NCI-H748 (cell line): ENCODE results near the gene LSM3.

ENCODE experiments used
- DNase-seq: peaks from one replicate; lab custom pipeline; 2025; ENCODE audit not compliant: unreplicated experiment; lab: John Stamatoyannopoulos, UW

The LSM3 gene

DNA sequence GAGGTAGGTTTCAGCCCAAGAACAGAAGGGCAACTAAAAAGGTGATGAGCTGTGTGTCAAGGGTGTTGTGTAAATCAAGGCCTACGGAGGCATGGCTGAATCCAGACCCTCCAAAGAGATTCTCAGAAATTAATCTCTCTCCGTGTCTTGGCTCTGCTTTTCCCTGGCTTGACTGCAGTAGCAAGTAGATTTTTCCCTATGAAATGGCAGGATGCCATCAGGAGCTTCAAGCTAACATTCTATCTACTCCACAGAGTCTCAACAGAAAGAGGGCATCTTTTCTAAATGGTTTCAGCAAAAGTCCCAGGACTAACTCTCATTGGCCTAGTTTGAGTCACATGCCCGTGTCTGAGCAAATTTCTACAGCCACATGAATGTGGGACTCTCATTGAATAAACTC lies 58.3 kb downstream of the LSM3 start:
- DNase-seq: no peak

GRCh38 chr3:14237457-14237856 lies 58.8 kb downstream of the LSM3 start:
- no peak for DNase-seq

DNA sequence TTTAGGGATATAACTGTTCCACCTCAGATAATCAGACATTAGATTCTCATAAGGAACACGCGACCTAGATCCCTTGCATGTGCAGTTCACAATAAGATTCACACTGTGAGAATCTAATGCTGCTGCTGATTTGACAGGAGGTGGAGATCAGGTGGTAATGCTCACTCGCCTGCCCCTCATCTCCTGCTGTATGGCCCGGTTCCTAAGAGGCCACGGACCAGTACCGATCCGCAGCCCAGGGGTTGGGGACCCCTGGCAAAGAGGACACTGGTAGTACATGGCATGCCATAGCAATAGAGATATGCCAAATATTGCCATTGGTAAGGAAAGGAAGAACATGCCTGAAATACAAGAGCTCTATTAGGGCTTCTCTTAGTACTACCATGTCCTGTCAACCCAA lies 59.7 kb downstream of the LSM3 start:
- DNase-seq: no peak

- DNase-seq: no peak
Observed at GRCh38 chr3:14238930-14239329, 60.3 kb downstream of the LSM3 start.

GRCh38 chr3:14239940-14240339 lies 61.3 kb downstream of the LSM3 start:
- DNase-seq: no peak

- no peak for DNase-seq
Observed at GRCh38 chr3:14240366-14240765, 61.7 kb downstream of the LSM3 start.

DNA sequence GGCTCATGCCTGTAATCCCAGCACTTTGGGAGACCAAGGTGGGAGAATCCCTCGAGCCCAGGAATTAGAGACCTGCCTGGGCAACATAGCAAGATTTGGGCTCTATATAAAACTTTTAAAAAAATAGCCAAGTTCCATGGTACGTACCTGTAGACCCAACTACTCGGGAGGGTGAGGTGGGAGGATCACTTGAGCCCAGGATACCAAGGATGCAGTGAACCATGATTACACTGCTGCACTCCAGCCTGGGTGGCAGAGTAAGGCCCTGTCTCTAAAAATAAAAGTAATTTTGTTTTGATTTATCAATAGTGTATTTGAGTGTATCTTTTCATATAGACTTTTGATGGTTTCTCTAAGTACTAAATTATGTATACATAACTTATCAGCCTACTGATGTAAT lies 63.1 kb downstream of the LSM3 start:
- DNase-seq: no peak

DNA sequence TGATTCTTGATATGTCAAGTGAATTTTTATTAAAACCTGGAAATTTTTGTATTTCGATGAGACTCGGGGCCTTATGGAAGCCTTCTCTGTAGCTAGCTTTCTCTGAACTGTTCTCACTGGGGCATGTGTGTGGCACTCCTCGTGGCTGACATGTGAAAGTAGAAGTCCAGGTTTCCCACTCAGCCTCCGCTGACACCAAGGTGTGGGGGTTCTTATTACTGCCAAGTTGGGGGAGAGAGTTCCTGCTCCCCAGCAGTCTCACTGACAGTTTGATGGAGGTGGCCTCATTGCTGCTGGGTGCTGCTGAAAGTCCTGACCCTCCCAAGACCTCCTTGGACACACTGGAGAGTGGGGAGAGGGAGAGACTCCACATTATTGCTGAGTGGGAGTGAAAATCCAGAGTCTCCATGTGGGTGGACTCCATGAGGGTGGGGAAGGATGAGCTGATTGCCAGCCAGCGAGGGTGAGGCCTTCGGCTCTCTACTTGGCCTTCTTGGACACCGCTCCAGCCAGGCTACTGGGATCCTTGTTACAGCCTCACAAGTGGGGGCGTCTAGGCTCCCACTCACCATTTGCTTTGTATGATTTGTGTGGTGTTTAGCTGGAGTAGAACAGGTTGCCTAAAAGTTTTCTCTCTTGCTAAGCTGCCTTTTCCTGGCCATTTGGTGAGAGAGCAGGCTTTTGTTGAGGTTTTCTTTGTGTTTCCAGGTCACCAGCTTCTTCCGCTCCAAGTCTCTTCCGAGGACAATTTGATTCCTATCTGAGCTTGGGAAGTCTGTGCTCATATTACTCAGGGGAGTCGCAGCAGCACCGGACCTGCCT lies 64.1 kb downstream of the LSM3 start:
- DNase-seq: no peak

GRCh38 chr3:14243782-14244181 lies 65.2 kb downstream of the LSM3 start:
- no peak for DNase-seq

- no peak for DNase-seq
Observed at GRCh38 chr3:14244521-14245247, 66.1 kb downstream of the LSM3 start.

GRCh38 chr3:14245248-14245639 lies 66.6 kb downstream of the LSM3 start:
- no peak for DNase-seq

DNA sequence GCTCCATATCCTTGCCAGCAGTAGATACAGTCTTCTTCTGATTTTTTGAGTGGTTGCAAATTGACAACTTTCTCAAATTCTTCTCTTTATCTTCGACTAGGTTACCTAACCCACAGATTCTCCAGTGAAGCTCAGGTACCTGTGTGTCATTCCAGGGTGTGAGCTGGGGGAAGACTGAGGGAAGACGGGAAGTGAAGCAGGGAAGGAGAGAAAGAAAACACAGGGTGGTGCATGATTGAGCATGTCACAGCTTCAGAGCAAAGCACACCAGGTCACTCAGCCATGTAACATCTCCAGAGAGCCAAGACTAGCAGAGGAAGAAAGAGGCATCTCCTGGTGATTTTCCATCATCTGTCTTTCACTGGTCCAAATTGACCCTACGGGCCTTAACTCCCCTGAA lies 67.2 kb downstream of the LSM3 start:
- no peak for DNase-seq

DNA sequence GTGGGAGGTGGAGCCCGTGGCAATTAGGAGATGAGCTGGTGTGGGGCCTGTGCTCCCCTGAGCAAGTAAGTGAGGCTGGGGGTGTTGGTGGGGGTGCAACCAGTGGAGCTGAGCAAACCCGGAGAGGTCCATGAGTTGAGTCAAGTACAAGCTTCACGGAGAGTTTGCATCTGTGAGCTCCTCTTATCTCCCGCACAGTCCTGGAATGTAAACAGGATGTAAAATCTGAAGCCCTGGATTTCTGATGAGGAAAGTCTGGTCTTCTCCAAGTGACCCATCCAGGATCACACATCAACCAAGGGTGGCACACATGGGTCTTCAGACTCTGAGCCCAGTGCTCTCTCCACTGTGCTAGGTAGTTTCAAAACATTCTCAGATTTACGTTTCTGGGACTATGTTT lies 67.8 kb downstream of the LSM3 start:
- DNase-seq: no peak

DNA sequence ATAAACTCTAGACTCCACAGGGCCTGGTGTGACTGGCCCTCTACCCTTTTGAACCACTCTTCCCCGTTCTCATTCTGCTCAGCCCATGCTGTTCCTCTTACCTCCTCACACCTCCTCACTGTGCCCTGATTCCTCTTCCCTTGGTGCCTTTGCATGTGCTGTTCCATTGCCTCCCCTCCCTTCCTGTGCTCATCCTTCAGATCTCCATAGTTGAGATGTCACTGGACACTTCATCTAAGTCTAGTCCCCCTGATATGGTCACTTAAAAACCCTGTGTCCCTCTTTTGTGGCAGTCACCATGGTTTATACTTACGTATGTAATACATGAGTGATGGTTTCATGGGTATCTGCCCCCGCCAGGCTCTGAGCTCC lies 69.8 kb downstream of the LSM3 start:
- DNase-seq: no peak

DNA sequence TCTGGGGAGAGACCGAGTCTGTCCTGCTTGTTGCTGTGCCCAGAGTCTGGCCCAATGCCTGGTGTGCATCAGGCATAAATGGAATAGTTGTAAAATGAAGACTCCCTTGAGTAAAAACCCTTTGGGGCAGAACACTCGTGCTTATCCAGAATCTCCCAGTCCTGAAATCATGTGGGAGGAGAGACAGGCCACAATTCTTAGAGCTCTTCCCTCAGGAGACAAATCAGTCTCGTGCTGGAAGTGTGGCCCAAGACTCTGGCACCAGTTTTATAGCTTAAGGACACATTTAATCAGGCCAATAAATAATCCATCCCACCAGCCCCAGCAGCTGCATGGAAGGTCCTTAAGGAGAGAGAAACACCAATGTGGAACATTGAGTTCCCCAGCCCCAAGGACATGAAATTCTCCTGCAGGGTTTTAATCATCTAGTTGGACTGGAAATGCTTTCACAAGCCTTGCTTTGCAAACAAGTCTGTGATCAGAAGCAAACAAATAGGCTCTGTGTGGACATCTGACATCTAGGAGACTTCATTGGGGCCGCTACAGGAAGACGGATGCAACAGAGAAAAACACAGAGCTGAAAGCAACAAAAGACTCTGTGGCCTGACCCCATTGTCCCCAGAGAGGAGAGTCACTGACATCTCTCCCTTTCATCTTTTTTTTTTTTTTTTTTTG lies 70.4 kb downstream of the LSM3 start:
- no peak for DNase-seq
